GM12875 (cell line): ENCODE data around the gene MARS1.

Source experiments
- H3K4me3 ChIP-seq: one replicate; pipeline ENCODE4 v1.5.1; 2011; ENCODE audit warnings: low read depth, low read length, control low read depth
- CTCF ChIP-seq: IDR thresholded peaks from 2 replicates; pipeline ENCODE4 v1.5.1; 2011; ENCODE audit warnings: low read depth, mild to moderate bottlenecking, control low read depth, inconsistent platforms, low read length, moderate library complexity, borderline replicate concordance; ENCODE audit not compliant: insufficient read depth

The MARS1 gene

GRCh38 chr12:57523706-57524614 lies 36.1 kb downstream of the MARS1 start:
- H3K4me3 ChIP-seq: peak overlapping the region; percentile 66
- no peak for TF ChIP-seq CTCF

DNA sequence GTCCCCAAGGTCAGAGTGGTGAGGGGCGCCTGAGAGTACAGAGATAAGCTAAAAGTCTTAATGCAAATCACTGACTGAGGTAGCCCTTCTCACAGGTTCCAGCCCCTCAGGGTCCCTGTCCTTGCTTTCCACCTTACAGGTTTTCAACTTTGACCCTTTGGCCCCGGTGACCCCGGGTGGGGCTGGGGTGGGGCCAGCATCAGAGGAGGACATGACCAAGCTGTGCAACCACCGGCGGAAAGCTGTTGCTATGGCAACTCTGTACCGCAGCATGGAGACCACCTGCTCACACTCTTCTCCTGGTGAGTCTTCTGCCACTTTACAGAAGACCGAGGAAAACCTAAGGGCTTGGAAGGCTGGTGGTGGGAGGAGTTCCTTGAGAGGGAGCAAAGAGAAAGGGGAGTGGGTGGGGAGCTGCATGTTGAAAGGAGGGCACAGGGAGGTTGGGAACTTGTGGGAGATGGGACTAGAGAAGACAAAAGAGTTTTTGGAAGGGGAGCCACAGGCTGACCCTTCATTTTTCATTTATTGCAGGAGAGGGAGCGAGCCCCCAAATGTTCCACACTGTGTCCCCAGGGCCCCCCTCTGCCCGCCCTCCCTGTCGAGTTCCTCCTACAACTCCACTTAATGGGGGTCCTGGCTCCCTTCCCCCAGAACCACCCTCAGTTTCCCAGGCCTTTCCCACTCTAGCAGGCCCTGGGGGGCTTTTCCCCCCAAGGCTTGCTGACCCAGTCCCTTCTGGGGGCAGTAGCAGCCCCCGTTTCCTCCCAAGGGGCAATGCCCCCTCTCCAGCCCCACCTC lies 37.1 kb downstream of the MARS1 start:
- no peak overlapping the region for H3K4me3 ChIP-seq
- TF ChIP-seq CTCF: no peak

GRCh38 chr12:57525615-57526383 lies 37.9 kb downstream of the MARS1 start:
- H3K4me3 ChIP-seq: no peak overlapping the region
- TF ChIP-seq CTCF: no peak

GRCh38 chr12:57526477-57527126 lies 38.7 kb downstream of the MARS1 start:
- H3K4me3 ChIP-seq: no peak overlapping the region
- TF ChIP-seq CTCF: no peak

DNA sequence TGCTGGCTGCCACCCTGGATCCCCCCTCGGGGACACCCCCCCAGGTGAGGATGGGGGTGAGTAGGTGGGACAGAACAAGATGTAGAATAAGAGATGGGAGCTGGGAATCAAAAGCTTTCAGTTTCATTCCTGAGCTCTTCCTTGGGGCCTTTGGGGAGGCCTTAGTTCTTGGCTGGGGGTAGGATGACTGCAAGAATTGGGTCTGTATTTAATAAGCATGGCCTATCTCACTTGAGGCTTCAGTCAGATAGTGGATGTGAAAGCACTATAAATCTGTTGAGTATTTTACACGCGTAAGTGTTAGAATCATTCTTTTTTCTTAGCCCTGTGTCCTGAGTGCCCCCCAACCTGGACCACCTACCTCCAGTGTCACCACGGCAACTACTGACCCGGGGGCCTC lies 39.3 kb downstream of the MARS1 start:
- TF ChIP-seq CTCF: no peak
- no peak overlapping the region for H3K4me3 ChIP-seq

- TF ChIP-seq CTCF: no peak
- no peak overlapping the region for H3K4me3 ChIP-seq
Measured at GRCh38 chr12:57528176-57528575, 40.3 kb downstream of the MARS1 start.
